Neural progenitor cell (in vitro differentiated cells): ENCODE data around the gene PPP1R15B. TPM values are rescaled to one million over a fixed set of nuclear protein-coding genes. Genes with fewer than 3 reads are reported as not detected.

Source experiments
- DNase-seq: peaks from one replicate; pipeline ENCODE4 v3.0.0-alpha.2; 2016; ENCODE audit warnings: low spot score
- H2AFZ ChIP-seq: fragments of 200-600 bp; sonication (generic); replicated peaks from 2 replicates; pipeline ENCODE4 v1.6.1; 2016; ENCODE audit warnings: antibody characterized with exemption
- H3F3A ChIP-seq: fragments of 200-600 bp; sonication (generic); 2 replicates; pipeline ENCODE4 v1.6.1; 2016; ENCODE audit warnings: antibody characterized with exemption, low read depth
- H3K27ac ChIP-seq: fragments of 200-600 bp; sonication (generic); 2 replicates; pipeline ENCODE4 v1.5.1; 2016; ENCODE audit warnings: mild to moderate bottlenecking
- H3K27me3 ChIP-seq: fragments of 200-600 bp; sonication (generic); 2 replicates; pipeline ENCODE4 v1.6.1; 2016; ENCODE audit warnings: mild to moderate bottlenecking, moderate library complexity
- H3K36me3 ChIP-seq: fragments of 200-600 bp; sonication (generic); 2 replicates; pipeline ENCODE4 v1.5.1; 2016
- H3K4me1 ChIP-seq: fragments of 200-600 bp; sonication (generic); 2 replicates; pipeline ENCODE4 v1.6.1; 2016; ENCODE audit warnings: mixed run types
- H3K4me2 ChIP-seq: fragments of 200-600 bp; sonication (generic); 2 replicates; pipeline ENCODE4 v1.6.1; 2016
- H3K4me3 ChIP-seq: fragments of 200-600 bp; sonication (generic); 2 replicates; pipeline ENCODE4 v1.5.1; 2016
- H3K79me2 ChIP-seq: fragments of 200-600 bp; sonication (generic); 2 replicates; pipeline ENCODE4 v1.6.1; 2016; ENCODE audit warnings: low read depth
- H3K9ac ChIP-seq: fragments of 200-600 bp; sonication (generic); 2 replicates; pipeline ENCODE4 v1.6.1; 2016
- H3K9me3 ChIP-seq: fragments of 200-600 bp; sonication (generic); 2 replicates; pipeline ENCODE4 v1.5.1; 2016; ENCODE audit warnings: low read depth
- H4K20me1 ChIP-seq: fragments of 200-600 bp; sonication (generic); 2 replicates; pipeline ENCODE4 v1.6.1; 2016; ENCODE audit warnings: low read depth
- H3K27ac Mint-ChIP-seq: 3 replicates; pipeline ENCODE4 v1.8.0; 2021; ENCODE audit warnings: mixed read lengths
- H3K27me3 Mint-ChIP-seq: 2 replicates; pipeline ENCODE4 v1.8.0; 2022; ENCODE audit warnings: low read depth, mild to moderate bottlenecking, inconsistent platforms, moderate library complexity, mixed read lengths; ENCODE audit not compliant: insufficient read depth
- H3K36me3 Mint-ChIP-seq: 3 replicates; pipeline ENCODE4 v1.8.0; 2021; ENCODE audit warnings: mixed read lengths
- H3K4me1 Mint-ChIP-seq: 3 replicates; pipeline ENCODE4 v1.8.0; 2021; ENCODE audit warnings: mixed read lengths
- H3K4me3 Mint-ChIP-seq: 3 replicates; pipeline ENCODE4 v1.8.0; 2021; ENCODE audit warnings: mild to moderate bottlenecking, moderate library complexity, mixed read lengths
- H3K9me3 Mint-ChIP-seq: 3 replicates; pipeline ENCODE4 v1.8.0; 2020; ENCODE audit warnings: mixed read lengths
- CTCF ChIP-seq: fragments of 200-600 bp; sonication (generic); IDR thresholded peaks from 2 replicates; pipeline ENCODE4 v1.5.1; 2017; ENCODE audit warnings: antibody characterized with exemption, mild to moderate bottlenecking
- EZH2 ChIP-seq: fragments of 200-600 bp; sonication (generic); IDR thresholded peaks from 2 replicates; pipeline ENCODE4 v1.6.1; 2017; ENCODE audit warnings: antibody characterized with exemption, mild to moderate bottlenecking, moderate library complexity
- EZH2phosphoT487 ChIP-seq: fragments of 200-600 bp; sonication (generic); IDR thresholded peaks from 2 replicates; pipeline ENCODE4 v1.6.1; 2017; ENCODE audit warnings: antibody characterized with exemption
- total RNA-seq: library from RNA; depleted of rRNA; stranded (reverse); fragments of >200 nt; gene quantifications from 2 replicates; pipeline ENCODE4 v1.2.3, GENCODE V29; 2015; ENCODE audit warnings: low replicate concordance

The PPP1R15B gene
- total RNA-seq, 1 donor from 2014 or later = 32.7 TPM

- Mint-ChIP-seq H3K36me3 (peaks cover 13% of the 10 kb centered on the region), H3K27me3 (peaks cover 2% of the 10 kb centered on the region), H3K9me3 (no peaks in the 10 kb centered on the region), H3K27ac (peak overlapping the region; percentile 88), H3K4me3 (peak overlapping the region; percentile 12), H3K4me1 (peaks cover 39% of the 10 kb centered on the region)
- Histone ChIP-seq H3K4me1 (peaks cover 9% of the 10 kb centered on the region), H4K20me1 (no peaks in the 10 kb centered on the region), H3K9ac (no peak overlapping the region), H3K9me3 (no peaks in the 10 kb centered on the region), H3K4me3 (no peak overlapping the region), H3K27ac (no peak overlapping the region), H3K27me3 (no peaks in the 10 kb centered on the region), H3K4me2 (no peak overlapping the region), H3F3A (peaks cover 22% of the 10 kb centered on the region), H2AFZ (no peak overlapping the region), H3K79me2 (no peaks in the 10 kb centered on the region), H3K36me3 (peaks cover 3% of the 10 kb centered on the region)
- TF ChIP-seq CTCF = no peak
- no peak for TF ChIP-seq EZH2
- no peak for TF ChIP-seq EZH2phosphoT487
- no peak for DNase-seq
Observed at GRCh38 chr1:204417074-204417997, 5.7 kb upstream of the PPP1R15B start.

GRCh38 chr1:204416589-204417073 lies 5.0 kb upstream of the PPP1R15B start:
- Histone ChIP-seq H3K9me3 (no peaks in the 10 kb centered on the region), H3K27me3 (no peaks in the 10 kb centered on the region), H3F3A (peaks cover 23% of the 10 kb centered on the region), H3K4me3 (no peak overlapping the region), H3K4me1 (peaks cover 9% of the 10 kb centered on the region), H3K4me2 (no peak overlapping the region), H3K36me3 (peaks cover 3% of the 10 kb centered on the region), H3K79me2 (no peaks in the 10 kb centered on the region), H3K27ac (no peak overlapping the region), H3K9ac (no peak overlapping the region), H4K20me1 (no peaks in the 10 kb centered on the region), H2AFZ (no peak overlapping the region)
- no peak overlapping the region for H3K4me3 Mint-ChIP-seq
- peaks cover 39% of the 10 kb centered on the region for H3K4me1 Mint-ChIP-seq
- peaks cover 13% of the 10 kb centered on the region for H3K36me3 Mint-ChIP-seq
- no peak overlapping the region for H3K27ac Mint-ChIP-seq
- no peak for DNase-seq
- TF ChIP-seq CTCF (no peak), EZH2phosphoT487 (no peak), EZH2 (no peak)
- H3K27me3 Mint-ChIP-seq = peaks cover 2% of the 10 kb centered on the region
- H3K9me3 Mint-ChIP-seq = no peaks in the 10 kb centered on the region

GRCh38 chr1:204415351-204415750 lies 3.7 kb upstream of the PPP1R15B start:
- no peaks in the 10 kb centered on the region for H3K27me3 ChIP-seq
- Mint-ChIP-seq H3K4me3 (no peak overlapping the region), H3K36me3 (peaks cover 8% of the 10 kb centered on the region), H3K27ac (no peak overlapping the region), H3K4me1 (peaks cover 38% of the 10 kb centered on the region), H3K9me3 (no peaks in the 10 kb centered on the region), H3K27me3 (peaks cover 4% of the 10 kb centered on the region)
- no peaks in the 10 kb centered on the region for H3K36me3 ChIP-seq
- peaks cover 13% of the 10 kb centered on the region for H3K79me2 ChIP-seq
- H3K4me2 ChIP-seq = no peak overlapping the region
- peaks cover 29% of the 10 kb centered on the region for H3F3A ChIP-seq
- no peak overlapping the region for H3K9ac ChIP-seq
- no peaks in the 10 kb centered on the region for H3K9me3 ChIP-seq
- no peak for TF ChIP-seq EZH2
- no peak for TF ChIP-seq CTCF
- no peak for TF ChIP-seq EZH2phosphoT487
- H3K4me1 ChIP-seq = peaks cover 5% of the 10 kb centered on the region
- H3K27ac ChIP-seq = no peak overlapping the region
- H4K20me1 ChIP-seq = peaks cover 11% of the 10 kb centered on the region
- H3K4me3 ChIP-seq = no peak overlapping the region
- H2AFZ ChIP-seq = no peak overlapping the region
- DNase-seq = no peak
